Stomach (tissue), 9 donors: ENCODE measurements around the gene REV3L. TPM values are rescaled to one million over a fixed set of nuclear protein-coding genes. Genes with fewer than 3 reads are reported as not detected.
A peak's percentile ranks its signal among the peaks of the same experiment; 100 is the strongest.
"Not testable (repeated sequence)": the region's sequence is repeated elsewhere in the genome, so short reads cannot be mapped to it uniquely, and the experiment has no call there.

ENCODE experiments used
- DNase-seq, 2 donors: peaks; one replicate each; pipeline versions ENCODE4 v3.0.0 to v3.0.0-alpha.2; 2013 to 2019
- H3K27ac ChIP-seq, 5 donors: fragments of 200-600 bp in 4 of 5; sonication (generic) in 4 of 5; one replicate each; pipeline ENCODE4 v1.5.1; 2013 to 2019; ENCODE audit warnings: mild to moderate bottlenecking in 1 of 5, moderate library complexity in 1 of 5
- H3K27me3 ChIP-seq, 3 donors: fragments of 200-600 bp; sonication (generic); one replicate each; pipeline ENCODE4 v1.5.1; 2017 to 2019; ENCODE audit warnings: mixed run types in 1 of 3
- H3K36me3 ChIP-seq, 4 donors: fragments of 200-600 bp; sonication (generic); 1 replicate in 3 of 4; 2 replicates in 1 of 4; pipeline ENCODE4 v1.5.1; 2016 to 2019
- H3K4me1 ChIP-seq, 4 donors: fragments of 200-600 bp; sonication (generic); one replicate each; pipeline ENCODE4 v1.5.1; 2016 to 2019
- H3K4me3 ChIP-seq, 4 donors: fragments of 200-600 bp; sonication (generic) in 3 of 4; one replicate each; pipeline ENCODE4 v1.5.1; 2016 to 2019; ENCODE audit warnings: mild to moderate bottlenecking in 1 of 4
- H3K9me3 ChIP-seq, 4 donors: fragments of 200-600 bp; sonication (generic); one replicate each; pipeline ENCODE4 v1.5.1; 2016 to 2019
- CTCF ChIP-seq, 7 experiments: fragments of 450-650 bp in 4 of 7; fragments of 200-600 bp in 3 of 7; sonication (generic) in 3 of 7; IDR thresholded peaks; one replicate each; pipeline ENCODE4 v1.5.1; 2016 to 2019; ENCODE audit warnings: antibody characterized with exemption in 7 of 7, control low read depth in 2 of 7, mild to moderate bottlenecking in 1 of 7
- EP300 ChIP-seq: sonication (generic); formaldehyde crosslinking; IDR thresholded peaks from one replicate; pipeline ENCODE4 v1.6.1; 2017; ENCODE audit warnings: antibody characterized with exemption
- POLR2A ChIP-seq, 4 donors: fragments of 450-650 bp; IDR thresholded peaks; one replicate each; pipeline ENCODE4 v1.6.1; 2016; ENCODE audit warnings: antibody characterized with exemption in 4 of 4, control low read depth in 2 of 4, mild to moderate bottlenecking in 1 of 4, moderate library complexity in 1 of 4
- POLR2AphosphoS5 ChIP-seq, 3 donors: sonication (generic); formaldehyde crosslinking; IDR thresholded peaks; one replicate each; pipeline ENCODE4 v1.6.1; 2016; ENCODE audit warnings: antibody characterized with exemption in 3 of 3
- WGBS, 5 donors: extraction: QIAGEN DNeasy Blood & Tissue Kit in 3 of 5; methylation state at CpG; one replicate each; pipeline versions ENCODE4 v1.1.5 to v1.1.7; 2013 to 2018; 5-methylcytosine and 5-hydroxymethylcytosine counted together
- intact Hi-C: fragments of 100-400 bp; cut with DNase I; formaldehyde crosslinking; loops from one replicate; pipeline ENCODE4 v1.15.1; 2023; ENCODE audit warnings: low total_unique reads
- polyA plus RNA-seq, 3 donors: library from polyadenylated mRNA; stranded (reverse); fragments of 200-250 nt; gene quantifications; one replicate each; pipeline ENCODE4 v1.2.3, GENCODE V29; 2013
- total RNA-seq, 5 donors: library from RNA; depleted of rRNA; stranded (reverse); fragments of >200 nt; gene quantifications; one replicate each; pipeline versions ENCODE4 v1.1.0 to v1.2.3, GENCODE V29; 2014 to 2016
- donor health status: healthy with polysubstance abuse.
- donor health status: Bipolar disorder and iron deficiency.
- donor health status: healthy.

Gene REV3L
- total and polyA plus RNA-seq, 8 donors, result 9.0 to 170 (median 28.3) TPM

- intact Hi-C loops, result no loop called here
- TF ChIP-seq POLR2AphosphoS5 (IDR thresholded peaks at IDR 0.05), result no peak
- TF ChIP-seq CTCF (IDR thresholded peaks at IDR 0.05), result no peak
- TF ChIP-seq POLR2A (IDR thresholded peaks at IDR 0.05), result no peak
- TF ChIP-seq EP300, result no peak
- Histone ChIP-seq H3K27ac (no peak overlapping the region), H3K4me1 (no peaks in the 10 kb centered on the region), H3K36me3 (peaks cover 0 to 21% (median under 1%) of the 10 kb centered on the region in 4 donors), H3K27me3 (no peaks in the 10 kb centered on the region), H3K4me3 (no peak overlapping the region), H3K9me3 (no peaks in the 10 kb centered on the region)
- no peak for DNase-seq
- whole genome bisulfite sequencing, 5 donors, result 84 to 89% (median 87%) methylated on average over 7 of the region's 7 CpGs
Measured at GRCh38 chr6:111294374-111294967, 188.5 kb downstream of the REV3L start.

GRCh38 chr6:111291336-111292259 lies 191.4 kb downstream of the REV3L start:
- Histone ChIP-seq H3K36me3 (peaks cover 0 to 17% (median 0%) of the 10 kb centered on the region in 4 donors), H3K27me3 (no peaks in the 10 kb centered on the region), H3K27ac (no peak overlapping the region), H3K4me1 (no peaks in the 10 kb centered on the region), H3K9me3 (no peaks in the 10 kb centered on the region), H3K4me3 (no peak overlapping the region)
- intact Hi-C loops, result no loop called here
- 88 to 94% (median 93%) methylated on average over 5 of the region's 5 CpGs for WGBS, 5 donors
- DNase-seq, result no peak
- no peak for TF ChIP-seq POLR2A (IDR thresholded peaks at IDR 0.05)
- TF ChIP-seq POLR2AphosphoS5 (IDR thresholded peaks at IDR 0.05), result no peak
- no peak for TF ChIP-seq EP300
- TF ChIP-seq CTCF (IDR thresholded peaks at IDR 0.05), result no peak

GRCh38 chr6:111290689-111291335 lies 192.2 kb downstream of the REV3L start:
- intact Hi-C loops, H3K27me3 ChIP-seq, H3K4me1 ChIP-seq, H3K27ac ChIP-seq, H3K9me3 ChIP-seq, H3K4me3 ChIP-seq: not testable (repeated sequence)
- H3K36me3 ChIP-seq, result peaks cover 0 to 12% (median 0%) of the 10 kb centered on the region in 4 donors
- 48 to 63% (median 59%) methylated on average over 5 of the region's 5 CpGs for WGBS, 5 donors
- DNase-seq, result peak in 1 of 2 donors; percentile 17

GRCh38 chr6:111284356-111284755 lies 198.7 kb downstream of the REV3L start:
- DNase-seq, H3K27me3 ChIP-seq, H3K4me1 ChIP-seq, H3K27ac ChIP-seq, H3K4me3 ChIP-seq, intact Hi-C loops, H3K9me3 ChIP-seq: not testable (repeated sequence)
- 77 to 93% (median 87%) methylated on average over 5 of the region's 5 CpGs for WGBS, 5 donors
- peaks cover 0 to 33% (median 12%) of the 10 kb centered on the region in 4 donors for H3K36me3 ChIP-seq

- Histone ChIP-seq H3K27me3 (no peaks in the 10 kb centered on the region), H3K36me3 (peaks cover 0 to 39% (median 19%) of the 10 kb centered on the region in 4 donors), H3K27ac (no peak overlapping the region), H3K4me3 (no peak overlapping the region), H3K9me3 (no peaks in the 10 kb centered on the region), H3K4me1 (no peaks in the 10 kb centered on the region)
- intact Hi-C loops, result no loop called here
- 88 to 100% (median 96%) methylated on average over 2 of the region's 2 CpGs for WGBS, 5 donors
- DNase-seq, result no peak
- TF ChIP-seq CTCF (IDR thresholded peaks at IDR 0.05) (no peak), POLR2A (IDR thresholded peaks at IDR 0.05) (no peak), POLR2AphosphoS5 (IDR thresholded peaks at IDR 0.05) (no peak)
Measured at GRCh38 chr6:111283707-111284106, 199.3 kb downstream of the REV3L start.
